Ishikawa (cell line): ENCODE data around the gene EPHA6.

Source experiments
- CEBPB ChIP-seq: IDR thresholded peaks from 2 replicates; pipeline ENCODE4 v1.6.1; 2012
- EP300 ChIP-seq: IDR thresholded peaks from 2 replicates; pipeline ENCODE4 v1.6.1; 2012; ENCODE audit warnings: borderline replicate concordance
- FOXM1 ChIP-seq: IDR thresholded peaks from 2 replicates; pipeline ENCODE4 v1.6.1; 2012; ENCODE audit warnings: low read depth, borderline replicate concordance
- RAD21 ChIP-seq: IDR thresholded peaks from 2 replicates; pipeline ENCODE4 v1.6.1; 2012; ENCODE audit warnings: low read depth
- REST ChIP-seq: IDR thresholded peaks from 2 replicates; pipeline ENCODE4 v1.6.1; 2012; ENCODE audit warnings: low read depth, mild to moderate bottlenecking
- TAF1 ChIP-seq: IDR thresholded peaks from 2 replicates; pipeline ENCODE4 v1.6.1; 2012; ENCODE audit warnings: low read depth, mild to moderate bottlenecking
- TCF12 ChIP-seq: IDR thresholded peaks from 2 replicates; pipeline ENCODE4 v1.6.1; 2012; ENCODE audit warnings: low read depth
- YY1 ChIP-seq: IDR thresholded peaks from 2 replicates; pipeline ENCODE4 v1.6.1; 2012; ENCODE audit warnings: low read depth

- TF ChIP-seq YY1 (no peak), REST (no peak), RAD21 (no peak), EP300 (no peak), TAF1 (no peak), TCF12 (no peak), CEBPB (no peak), FOXM1 (no peak)
These were observed 949.4 kb downstream of the EPHA6 start for GRCh38 chr3:97763586-97764406.
